Medulla oblongata (tissue), 1 donor: ENCODE results near the gene GPI.

Experiments
- DNase-seq: peaks from one replicate; pipeline ENCODE4 v3.0.0-alpha.2; 2015; ENCODE audit errors: extremely low spot score

Gene GPI

GRCh38 chr19:34341935-34342680 lies 22.9 kb upstream of the GPI start:
- no peak for DNase-seq

DNA sequence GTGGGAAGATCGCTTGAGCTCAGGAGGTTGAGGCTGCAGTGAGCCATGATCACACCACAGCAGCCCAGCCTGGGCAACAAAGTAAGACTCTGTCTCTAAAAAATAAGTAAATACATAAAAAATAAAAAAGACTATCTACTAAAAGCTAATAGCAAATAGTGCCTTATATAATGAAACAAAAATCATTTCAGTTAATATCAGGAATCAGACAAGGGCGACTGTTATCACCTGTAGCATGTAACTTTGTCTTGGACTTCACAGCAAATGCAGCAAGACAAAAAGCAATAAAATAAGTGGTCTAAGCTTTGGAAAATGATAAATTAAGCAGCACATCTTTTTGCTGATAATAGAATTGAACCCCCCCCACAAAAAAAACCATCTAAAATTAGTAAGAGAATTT lies 21.2 kb upstream of the GPI start:
- DNase-seq: no peak

- DNase-seq: peak; percentile 88
These were observed 19.0 kb upstream of the GPI start for GRCh38 chr19:34345947-34346351.

GRCh38 chr19:34347561-34348165 lies 17.3 kb upstream of the GPI start:
- DNase-seq: no peak

DNA sequence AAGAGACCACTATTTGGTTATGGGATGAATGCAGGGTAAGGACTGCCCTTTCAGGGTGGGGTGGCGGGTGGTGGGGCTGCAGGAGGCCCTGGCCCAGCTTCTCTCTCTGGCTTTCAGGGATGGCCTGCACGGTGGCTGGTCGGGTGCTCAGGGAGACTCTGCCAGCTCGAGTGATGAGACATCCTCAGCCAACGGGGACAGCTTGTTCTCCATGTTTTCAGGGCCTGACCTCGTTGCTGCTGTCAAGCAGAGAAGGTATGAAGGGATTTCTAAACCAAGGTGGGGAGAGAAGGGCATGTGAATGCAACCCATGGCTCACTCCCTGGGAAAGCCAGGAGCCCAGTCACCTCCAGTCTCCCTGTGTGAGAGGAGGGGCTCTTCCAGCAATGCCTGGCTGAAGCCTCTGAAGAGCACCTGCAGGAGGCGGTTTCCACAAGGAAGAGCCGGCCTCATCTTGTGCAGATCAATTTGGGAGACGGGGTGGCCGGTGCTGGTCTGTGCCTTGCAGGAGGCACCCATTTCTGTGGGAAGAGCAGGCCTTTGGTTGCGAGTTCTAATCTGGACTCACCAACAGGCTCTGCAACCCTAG lies 16.0 kb upstream of the GPI start:
- DNase-seq: no peak

- DNase-seq: no peak
These were observed 14.8 kb upstream of the GPI start for GRCh38 chr19:34350161-34350561.

DNA sequence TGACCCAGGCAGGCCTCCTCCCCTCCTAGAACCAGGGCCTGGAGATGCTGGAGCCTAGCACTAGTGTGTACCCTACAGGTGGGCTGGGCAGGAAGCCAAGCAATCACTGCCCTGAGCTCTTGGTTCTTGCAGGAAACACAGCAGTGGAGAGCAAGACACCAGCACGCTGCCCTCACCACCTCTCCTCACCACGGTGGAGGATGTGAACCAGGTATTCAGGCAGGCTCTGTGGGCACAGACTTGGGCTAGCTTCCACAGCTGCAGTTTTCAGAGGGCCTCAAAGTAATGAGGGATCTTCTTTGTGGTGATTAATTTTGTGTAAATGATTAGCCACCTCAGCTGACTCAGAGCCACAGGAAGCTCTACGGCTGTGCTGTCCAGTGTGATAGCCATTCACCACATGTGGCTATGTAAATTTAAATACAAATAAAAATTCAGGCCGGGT lies 13.6 kb upstream of the GPI start:
- no peak for DNase-seq

DNA sequence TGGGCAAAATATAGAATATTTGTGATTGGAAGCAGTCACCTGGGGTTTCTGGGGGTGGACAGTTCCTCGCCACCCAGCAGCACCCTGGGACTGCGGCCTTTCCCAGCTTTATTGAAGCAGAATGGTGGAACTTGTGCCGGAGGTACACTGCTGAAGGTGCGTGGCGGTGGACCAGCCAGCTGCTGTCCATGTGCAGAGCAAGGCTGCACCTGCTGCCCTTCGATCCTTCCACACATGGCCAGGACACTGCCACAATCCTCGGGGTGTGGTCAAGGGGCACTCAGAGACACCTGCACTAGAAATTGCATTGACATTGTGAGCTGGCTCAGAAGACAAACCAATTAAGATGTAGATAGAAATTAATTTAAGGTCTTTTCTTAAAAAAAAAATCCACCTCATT lies 11.4 kb upstream of the GPI start:
- DNase-seq: no peak

- no peak for DNase-seq
These were observed 9.8 kb upstream of the GPI start for GRCh38 chr19:34355201-34355600.

DNA sequence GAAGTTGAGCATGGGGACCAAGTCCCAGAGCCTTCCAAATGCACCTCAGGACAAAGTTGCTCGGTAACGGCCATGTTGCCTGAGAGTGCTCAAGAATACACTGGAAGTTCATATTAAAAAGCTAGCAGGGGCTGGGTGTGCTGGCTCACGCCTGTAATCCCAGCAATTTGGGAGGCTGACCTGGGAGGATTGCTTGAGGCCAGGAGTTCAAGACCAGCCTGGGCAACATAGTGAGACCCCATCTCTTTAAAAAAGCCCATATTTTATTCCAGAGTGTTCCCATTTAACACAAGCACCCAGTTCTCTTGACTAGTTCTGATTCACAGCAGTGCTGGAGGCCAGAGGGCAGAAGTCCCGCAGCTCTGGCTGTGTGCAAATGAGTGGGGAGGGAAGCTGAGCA lies 8.1 kb upstream of the GPI start:
- no peak for DNase-seq

DNA sequence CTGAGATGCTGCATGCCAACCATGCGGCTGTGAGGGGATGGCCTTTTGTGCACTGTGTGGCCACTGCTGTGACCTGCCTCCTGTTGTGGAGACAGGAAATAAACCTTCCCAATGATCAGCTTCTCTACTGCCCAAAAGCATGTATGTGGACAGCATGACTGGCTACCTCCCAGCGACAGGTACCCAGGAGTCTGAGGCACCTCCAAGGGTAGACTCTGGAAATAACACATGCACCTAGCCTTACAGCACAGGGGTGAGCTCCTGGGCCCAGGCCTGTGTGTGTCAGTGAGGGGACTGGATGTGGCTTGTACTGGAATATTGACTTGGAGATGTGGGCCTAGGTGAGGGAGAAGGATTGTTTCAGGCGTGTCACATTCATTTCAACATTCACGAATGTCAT lies 7.6 kb upstream of the GPI start:
- DNase-seq: no peak

DNA sequence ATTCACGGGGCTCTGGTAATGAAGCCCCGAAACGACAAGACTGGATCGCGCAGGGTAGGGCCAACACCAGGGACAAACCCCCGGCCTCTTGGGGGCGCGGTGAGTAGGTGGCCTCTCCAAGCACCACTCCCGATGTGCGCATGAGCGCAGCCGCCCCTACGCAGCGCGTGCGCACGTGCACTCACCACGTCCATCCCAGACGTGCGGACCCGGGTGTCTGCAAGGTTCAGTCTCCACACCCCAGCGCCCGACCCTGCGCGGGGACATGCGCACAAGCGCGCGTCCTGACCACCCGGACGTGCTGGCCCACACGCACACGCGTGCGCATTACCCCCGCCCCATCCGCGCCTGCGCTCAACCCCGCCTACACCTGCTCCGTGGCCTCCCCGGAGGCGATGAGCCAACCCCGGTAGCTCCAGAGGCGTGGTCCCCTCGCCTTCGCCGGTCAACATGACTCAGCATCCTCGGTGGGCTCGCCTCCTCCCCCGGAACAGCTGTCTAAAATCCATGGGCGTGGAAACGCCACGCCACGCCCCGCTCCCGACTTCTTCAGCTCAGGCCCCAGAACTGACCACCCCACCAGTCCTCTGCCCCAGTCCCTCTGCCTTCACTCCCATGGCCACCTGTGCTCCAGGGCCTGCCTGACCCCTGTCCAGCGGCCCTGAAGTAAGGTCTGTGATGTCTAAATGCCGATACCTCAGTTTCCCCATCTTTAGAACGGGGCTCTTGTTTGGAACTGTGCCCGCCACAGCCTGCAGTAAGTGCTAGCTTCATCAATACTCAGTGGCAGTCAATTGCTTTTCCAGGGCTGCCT lies 5.6 kb upstream of the GPI start:
- DNase-seq: peak; percentile 92

GRCh38 chr19:34359954-34360315 lies 5.1 kb upstream of the GPI start:
- no peak for DNase-seq

- DNase-seq: no peak
These were observed 4.6 kb upstream of the GPI start for GRCh38 chr19:34360354-34360909.

DNA sequence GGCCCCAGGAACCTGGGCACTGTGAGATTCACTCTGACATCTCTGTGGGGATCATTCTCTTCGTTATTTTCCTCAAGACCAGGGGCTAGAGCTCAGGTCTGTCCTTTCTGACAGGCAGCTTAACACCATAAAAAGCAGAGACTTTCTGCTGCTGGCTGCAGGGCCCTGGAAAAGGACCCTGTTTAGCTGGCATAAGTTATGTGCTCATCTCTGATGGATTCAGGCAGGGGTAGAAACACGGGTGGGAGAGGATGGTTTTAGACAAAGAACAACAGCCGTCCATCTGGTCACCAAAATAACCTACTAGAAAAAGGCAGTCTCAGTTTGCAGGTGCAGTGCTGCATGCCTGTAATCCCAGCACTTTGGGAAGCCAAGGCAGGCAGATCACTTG lies 2.3 kb upstream of the GPI start:
- DNase-seq: no peak

DNA sequence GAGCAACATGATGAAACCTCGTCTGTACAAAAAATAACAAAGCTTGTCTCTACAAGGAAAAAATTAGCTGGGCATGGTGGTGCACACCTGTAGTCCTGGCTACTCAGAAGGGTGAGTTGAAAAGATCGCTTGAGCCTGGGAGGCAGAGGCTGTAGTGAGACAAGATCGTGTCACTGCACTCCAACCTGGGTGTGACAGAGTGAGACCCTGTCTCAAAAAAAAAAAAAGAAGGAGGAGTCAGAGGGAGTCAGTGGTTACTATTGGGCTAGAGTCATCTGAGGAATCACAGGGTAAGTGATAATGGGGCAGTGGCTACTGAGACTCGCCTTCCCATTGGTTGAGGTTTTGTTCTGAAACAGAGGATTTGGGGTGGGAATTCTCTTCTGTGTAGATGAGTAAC lies 1.9 kb upstream of the GPI start:
- no peak for DNase-seq

DNA sequence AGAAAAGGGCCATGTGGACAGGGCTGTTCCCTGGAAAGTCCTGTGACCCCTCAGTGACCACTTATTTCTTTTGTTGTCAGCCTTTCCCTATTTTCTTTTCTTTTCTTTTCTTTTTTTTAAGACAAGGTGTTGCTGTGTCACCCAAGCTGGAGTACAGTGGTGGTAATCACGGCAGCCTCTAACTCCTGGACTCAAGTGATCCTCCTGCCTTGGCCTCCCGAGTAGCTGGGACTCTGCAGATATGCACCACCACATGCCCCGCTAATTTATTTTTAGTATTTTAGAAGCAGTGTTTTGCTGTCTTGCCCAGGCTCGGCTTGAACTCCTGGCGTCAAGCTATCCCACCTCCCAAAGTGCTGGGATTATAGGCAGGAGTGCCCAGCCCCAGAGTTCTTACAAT lies 1.1 kb upstream of the GPI start:
- no peak for DNase-seq

GRCh38 chr19:34364462-34364829 lies 550 bp upstream of the GPI start:
- DNase-seq: no peak

DNA sequence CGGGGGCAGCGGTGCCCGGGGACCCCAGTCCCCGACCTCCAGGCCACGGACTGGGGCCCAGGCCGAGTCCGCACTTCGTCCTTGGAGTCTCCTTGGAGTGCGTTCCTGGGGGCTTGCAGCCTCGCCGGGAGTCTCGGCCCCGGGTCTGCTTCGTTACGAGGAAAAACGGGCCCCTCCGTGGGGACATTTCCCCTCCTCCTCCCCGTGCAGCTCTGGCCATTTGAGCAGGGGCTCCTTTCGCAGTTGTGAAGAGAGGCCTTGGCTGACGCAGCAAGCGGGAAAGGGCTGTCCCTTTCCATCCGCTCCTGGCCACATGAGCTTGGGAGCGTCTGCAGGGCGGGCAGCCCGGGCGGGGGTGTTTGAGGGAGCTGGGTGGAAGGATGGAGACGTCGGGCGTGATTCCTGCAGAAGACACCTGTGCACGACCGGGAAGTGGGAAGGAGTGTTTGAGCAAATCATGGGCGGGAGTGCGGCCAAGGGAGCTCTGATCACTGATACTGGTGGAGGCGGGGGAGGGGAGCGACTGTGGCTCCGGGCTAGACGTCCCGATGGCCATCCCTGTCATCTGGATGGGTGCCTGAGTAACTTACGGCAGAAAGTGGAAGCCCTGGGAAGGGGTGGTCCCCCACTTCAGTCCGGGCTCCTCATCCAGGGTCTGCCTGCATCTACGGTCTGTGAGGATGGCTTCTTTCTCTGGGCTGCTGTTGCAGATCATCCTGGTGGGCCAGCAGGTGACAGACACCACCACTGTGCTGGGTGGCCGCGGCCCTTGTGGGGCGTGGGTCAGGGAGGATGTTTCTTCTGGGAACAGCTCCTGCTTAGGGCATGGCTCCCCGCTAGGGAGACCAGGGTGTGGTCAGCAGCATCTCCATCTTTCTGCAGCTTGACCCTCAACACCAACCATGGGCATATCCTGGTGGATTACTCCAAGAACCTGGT lies 736 bp downstream of the GPI start:
- no peak for DNase-seq

GRCh38 chr19:34366738-34367623 lies 2.0 kb downstream of the GPI start:
- DNase-seq: no peak
